Dedifferentiated amniotic fluid mesenchymal stem cell (primary cell): ENCODE results near the gene CYS1.
"Not testable (repeated sequence)": the region's sequence is repeated elsewhere in the genome, so short reads cannot be mapped to it uniquely, and the experiment has no call there.

Experiments used
- DNase-seq: peaks from one replicate; pipeline ENCODE4 v3.0.0-alpha.2; 2016; ENCODE audit errors: extremely low spot score

The CYS1 gene

GRCh38 chr2:10030798-10031197 is 49.4 kb downstream of the CYS1 start:
- not testable (repeated sequence) for DNase-seq

DNA sequence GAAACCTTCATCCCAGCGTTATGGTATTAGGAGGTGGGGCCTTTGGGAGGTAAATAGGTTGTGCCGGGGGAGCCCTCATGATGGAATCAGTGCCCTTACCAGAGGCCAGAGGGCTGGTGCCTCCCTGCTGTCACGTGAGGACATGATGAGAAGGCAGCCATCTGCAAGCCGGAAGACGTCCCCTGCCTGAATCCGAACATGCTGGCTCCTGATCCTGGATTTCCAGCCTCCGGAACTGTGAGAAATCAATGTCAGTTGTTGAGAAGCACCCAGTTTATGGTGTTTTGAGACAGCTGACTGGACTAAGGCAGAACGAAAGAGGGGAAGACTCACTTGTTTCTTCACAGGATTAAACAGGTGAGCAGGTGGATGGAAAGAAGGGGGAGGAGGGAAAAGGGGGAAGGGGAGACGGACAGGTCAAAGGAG is 49.9 kb downstream of the CYS1 start:
- DNase-seq, result no peak

DNA sequence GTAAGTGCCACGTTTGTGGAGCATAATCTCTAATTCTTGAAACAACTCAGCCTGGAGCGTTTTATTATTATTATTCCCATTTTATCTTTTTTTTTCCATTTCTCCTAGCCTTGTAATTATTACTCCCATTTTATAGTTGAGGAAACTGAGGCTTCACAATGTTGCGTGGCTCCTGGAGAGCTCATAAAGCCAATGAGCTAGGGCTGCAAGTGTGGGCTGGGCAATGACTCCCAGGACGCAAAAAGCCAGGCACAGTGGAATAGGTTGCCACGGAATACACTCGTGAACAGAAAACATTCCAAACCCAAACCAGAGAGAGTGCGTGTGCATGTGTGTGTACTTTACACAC is 50.4 kb downstream of the CYS1 start:
- no peak for DNase-seq

DNA sequence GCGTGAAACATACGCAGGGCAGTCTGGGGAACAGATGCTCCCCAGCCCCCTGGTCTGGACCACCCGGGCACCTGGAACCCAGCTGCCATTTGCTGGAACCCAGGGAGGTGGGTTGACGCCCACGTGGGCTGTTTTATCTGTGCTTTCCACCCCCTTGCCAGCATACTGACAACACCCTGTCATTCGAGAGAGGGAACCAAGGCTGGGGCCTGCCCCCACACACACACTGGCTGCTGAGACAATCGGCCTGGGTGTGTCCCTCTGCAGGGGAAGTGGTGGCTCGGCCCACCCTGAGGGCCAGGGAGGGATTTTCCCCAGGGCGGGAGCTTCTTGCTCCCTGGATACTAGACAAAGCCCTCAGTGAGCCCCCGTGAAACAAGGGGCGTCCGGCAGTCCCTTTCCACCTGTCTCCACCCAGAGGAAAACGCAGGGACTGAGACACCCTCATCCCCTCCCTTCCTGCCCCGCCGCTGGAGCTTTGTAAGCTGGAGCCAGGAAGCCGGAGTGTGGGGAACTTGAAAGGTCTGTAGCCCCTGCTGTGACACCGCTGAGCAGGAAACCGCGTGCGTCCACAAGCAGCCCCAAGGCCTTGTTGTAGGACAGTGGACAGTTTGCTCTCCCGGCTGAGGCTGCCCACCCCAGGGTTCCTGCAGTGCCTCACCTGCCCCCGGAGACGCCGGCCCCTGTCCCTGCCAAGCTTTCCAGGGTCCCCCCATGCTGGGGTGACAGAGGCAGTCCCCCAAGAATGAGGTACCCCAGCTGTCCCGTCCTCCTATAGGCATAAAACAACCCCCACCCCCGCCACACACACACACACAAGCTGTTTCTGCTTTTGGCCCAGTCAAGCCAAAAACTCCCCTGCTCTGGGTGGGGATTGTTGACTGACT is 51.0 kb downstream of the CYS1 start:
- DNase-seq, result no peak

- no peak for DNase-seq
Measured at GRCh38 chr2:10028407-10028987, 51.7 kb downstream of the CYS1 start.

GRCh38 chr2:10027660-10028330 is 52.4 kb downstream of the CYS1 start:
- DNase-seq, result no peak

DNA sequence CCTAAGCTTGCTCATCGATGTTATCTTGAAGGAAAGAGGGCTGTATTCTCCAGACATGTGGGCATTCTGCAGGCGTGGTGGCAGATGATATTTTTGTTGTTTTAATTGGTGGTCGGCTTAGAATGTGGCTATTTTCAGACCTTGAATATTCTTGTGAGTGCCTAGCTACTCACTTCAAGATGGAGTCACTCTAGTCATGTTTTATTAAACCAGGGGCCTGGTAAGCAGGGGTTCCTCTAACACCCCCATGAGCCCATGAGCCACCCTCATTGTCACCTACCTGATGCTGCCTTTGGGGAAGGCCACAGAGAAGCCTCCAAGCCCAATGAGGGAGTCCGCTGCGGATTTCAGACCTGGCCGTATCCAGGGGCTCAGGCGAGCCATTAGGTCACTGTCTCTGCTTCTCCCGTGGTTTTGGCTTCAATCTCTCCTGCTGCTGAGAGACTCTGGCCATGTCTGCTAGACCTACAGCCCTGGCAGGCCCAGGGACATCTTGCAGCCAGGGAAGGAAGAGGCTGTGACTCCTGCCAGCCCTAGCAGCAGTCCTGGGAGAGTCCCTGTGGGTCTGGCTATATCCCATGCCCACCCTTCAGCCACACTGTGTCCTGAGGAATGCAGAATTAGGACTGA is 53.2 kb downstream of the CYS1 start:
- DNase-seq, result no peak

DNA sequence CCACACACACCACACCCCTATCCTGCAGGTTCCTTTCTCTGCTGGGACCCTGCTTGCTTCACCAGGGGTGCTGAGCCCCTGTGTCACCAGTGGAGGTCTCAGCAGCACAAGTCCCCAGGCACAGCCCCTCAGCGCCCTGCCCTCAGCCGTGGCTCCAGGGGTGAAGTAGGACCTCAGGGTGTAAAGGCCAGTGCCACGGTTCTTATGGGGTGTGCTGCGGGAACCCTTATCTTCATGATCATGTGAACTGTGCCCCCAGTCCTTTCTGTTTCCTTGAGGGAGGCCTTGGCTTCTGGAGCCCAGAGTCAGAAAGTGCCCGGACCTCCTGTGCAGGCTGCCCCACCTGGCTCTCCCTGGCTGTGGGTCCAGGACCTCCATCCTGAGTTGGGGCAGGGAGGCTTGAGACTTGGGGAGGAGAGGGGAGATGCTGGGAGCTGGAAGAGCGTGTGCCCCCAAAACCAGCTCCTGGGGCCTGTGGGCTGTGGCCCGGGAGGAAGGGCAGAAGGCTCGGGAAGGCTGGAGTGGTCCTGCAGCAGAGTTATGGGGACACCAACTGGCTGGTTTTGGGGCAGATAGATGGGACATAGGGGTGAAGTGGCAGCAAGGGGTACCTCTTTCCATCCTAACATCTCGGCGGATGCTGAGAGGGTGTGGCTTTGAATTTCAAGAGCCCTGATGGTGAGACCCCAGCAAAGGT is 57.1 kb downstream of the CYS1 start:
- no peak for DNase-seq

GRCh38 chr2:10022445-10022844 is 57.8 kb downstream of the CYS1 start:
- DNase-seq, result no peak

GRCh38 chr2:10022041-10022421 is 58.2 kb downstream of the CYS1 start:
- no peak for DNase-seq

DNA sequence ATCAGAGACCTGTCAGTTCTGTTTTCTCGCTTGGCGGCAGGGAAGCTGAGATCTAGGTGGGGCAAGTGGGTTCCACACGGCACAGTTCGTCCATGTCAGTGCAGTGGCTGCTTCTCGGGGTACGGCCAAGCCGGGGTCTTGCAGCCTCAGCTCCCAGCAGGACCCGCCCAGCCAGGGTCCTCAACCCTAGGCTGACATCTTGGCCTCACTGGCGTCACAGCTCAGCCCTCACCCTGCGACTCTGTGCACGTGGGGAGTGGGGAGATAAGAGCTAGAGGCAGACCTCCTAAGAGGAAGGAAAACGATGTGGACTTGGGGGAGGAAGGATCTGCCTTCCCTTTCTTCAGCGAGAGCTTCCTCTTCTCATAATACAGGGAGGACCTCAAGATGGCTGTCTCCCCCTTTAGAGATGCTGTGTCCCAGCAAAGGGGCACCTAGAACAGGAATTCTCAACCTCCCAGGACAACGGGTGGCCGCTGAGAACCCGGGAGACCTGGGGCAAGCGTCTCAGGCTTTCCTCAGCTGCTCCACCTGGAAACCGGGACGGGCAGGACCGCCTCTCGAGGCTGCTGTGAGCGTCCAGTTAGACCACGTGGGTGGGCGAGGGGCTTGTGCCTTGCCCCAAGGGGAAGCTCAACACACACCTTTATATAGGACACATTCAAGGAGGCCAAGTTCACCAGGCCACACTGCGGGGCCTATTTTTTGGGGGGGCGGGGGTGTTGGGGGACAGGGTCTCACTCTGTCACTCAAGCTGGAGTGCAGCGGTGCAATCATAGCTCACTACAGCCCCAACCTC is 60.4 kb downstream of the CYS1 start:
- no peak for DNase-seq

- DNase-seq, result no peak
Measured at GRCh38 chr2:10019174-10019573, 61.0 kb downstream of the CYS1 start.

- no peak for DNase-seq
Measured at GRCh38 chr2:10017313-10017941, 62.8 kb downstream of the CYS1 start.

- DNase-seq, result no peak
Measured at GRCh38 chr2:10016802-10017258, 63.4 kb downstream of the CYS1 start.

DNA sequence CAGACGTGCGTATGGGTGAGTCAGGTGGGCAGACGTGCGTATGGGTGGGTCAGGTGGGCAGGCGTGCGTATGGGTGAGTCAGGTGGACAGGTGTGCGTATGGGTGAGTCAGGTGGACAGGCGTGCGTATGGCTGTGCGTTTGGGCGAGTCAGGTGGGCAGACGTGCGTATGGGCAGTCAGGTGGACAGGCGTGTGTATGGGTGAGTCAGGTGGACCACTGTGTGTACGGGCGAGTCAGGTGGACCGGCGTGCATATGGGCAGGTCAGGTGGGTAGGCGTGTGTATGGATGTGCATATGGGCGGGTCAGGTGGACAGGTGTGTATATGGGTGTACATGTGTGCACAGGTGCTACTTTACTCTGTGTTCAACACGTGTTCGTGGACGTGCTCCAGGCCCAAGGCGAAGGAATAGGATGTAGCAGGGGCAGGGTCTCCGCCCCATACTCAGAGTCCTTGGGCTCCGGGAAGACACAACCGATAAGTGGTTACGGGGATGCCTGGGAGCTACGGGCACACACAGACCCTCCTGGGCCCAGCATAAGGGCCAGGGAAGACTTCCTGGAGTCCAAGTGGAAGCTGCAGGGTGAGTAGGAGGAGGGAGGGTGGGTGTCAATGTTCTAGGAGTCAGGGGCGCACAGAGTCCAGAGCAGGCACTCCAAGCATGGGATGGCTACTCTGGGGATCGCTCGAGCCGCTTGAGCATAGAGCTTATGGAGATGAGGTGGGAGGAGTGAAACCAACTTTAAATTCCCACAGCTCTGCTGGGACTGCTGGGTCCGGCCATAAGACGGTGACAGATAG is 64.0 kb downstream of the CYS1 start:
- no peak for DNase-seq

DNA sequence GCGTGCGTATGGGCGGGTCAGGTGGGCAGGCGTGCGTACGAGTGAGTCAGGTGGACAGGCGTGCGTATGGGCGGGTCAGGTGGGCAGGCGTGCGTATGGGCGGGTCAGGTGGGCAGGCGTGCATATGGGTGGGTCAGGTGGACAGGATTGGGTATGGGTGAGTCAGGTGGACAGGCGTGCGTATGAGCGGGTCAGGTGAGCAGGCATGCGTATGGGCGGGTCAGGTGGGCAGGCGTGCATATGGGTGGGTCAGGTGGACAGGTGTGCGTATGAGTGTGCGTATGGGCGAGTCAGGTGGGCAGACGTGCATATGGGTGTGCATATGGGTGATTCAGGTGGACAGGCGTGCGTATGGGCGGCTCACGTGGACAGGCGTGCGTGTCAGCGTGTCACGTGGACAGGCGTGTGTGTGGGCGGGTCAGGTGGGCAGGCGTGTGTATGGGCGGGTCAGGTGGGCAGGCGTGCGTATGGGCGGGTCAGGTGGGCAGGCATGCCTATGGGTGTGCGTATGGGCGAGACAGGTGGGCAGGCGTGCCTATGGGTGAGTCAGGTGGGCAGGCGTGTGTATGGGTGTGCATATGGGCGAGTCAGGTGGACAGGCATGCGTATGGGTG is 64.7 kb downstream of the CYS1 start:
- DNase-seq, result not testable (repeated sequence)

GRCh38 chr2:10014418-10015190 is 65.6 kb downstream of the CYS1 start:
- no peak for DNase-seq

- DNase-seq, result not testable (repeated sequence)
Measured at GRCh38 chr2:10013651-10014417, 66.4 kb downstream of the CYS1 start.
